Measurements from ENCODE around the gene THAP9.
"Not testable (repeated sequence)": the region's sequence is repeated elsewhere in the genome, so short reads cannot be mapped to it uniquely, and the experiment has no call there.

THAP9 gene, protein sequence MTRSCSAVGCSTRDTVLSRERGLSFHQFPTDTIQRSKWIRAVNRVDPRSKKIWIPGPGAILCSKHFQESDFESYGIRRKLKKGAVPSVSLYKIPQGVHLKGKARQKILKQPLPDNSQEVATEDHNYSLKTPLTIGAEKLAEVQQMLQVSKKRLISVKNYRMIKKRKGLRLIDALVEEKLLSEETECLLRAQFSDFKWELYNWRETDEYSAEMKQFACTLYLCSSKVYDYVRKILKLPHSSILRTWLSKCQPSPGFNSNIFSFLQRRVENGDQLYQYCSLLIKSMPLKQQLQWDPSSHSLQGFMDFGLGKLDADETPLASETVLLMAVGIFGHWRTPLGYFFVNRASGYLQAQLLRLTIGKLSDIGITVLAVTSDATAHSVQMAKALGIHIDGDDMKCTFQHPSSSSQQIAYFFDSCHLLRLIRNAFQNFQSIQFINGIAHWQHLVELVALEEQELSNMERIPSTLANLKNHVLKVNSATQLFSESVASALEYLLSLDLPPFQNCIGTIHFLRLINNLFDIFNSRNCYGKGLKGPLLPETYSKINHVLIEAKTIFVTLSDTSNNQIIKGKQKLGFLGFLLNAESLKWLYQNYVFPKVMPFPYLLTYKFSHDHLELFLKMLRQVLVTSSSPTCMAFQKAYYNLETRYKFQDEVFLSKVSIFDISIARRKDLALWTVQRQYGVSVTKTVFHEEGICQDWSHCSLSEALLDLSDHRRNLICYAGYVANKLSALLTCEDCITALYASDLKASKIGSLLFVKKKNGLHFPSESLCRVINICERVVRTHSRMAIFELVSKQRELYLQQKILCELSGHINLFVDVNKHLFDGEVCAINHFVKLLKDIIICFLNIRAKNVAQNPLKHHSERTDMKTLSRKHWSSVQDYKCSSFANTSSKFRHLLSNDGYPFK

DNA sequence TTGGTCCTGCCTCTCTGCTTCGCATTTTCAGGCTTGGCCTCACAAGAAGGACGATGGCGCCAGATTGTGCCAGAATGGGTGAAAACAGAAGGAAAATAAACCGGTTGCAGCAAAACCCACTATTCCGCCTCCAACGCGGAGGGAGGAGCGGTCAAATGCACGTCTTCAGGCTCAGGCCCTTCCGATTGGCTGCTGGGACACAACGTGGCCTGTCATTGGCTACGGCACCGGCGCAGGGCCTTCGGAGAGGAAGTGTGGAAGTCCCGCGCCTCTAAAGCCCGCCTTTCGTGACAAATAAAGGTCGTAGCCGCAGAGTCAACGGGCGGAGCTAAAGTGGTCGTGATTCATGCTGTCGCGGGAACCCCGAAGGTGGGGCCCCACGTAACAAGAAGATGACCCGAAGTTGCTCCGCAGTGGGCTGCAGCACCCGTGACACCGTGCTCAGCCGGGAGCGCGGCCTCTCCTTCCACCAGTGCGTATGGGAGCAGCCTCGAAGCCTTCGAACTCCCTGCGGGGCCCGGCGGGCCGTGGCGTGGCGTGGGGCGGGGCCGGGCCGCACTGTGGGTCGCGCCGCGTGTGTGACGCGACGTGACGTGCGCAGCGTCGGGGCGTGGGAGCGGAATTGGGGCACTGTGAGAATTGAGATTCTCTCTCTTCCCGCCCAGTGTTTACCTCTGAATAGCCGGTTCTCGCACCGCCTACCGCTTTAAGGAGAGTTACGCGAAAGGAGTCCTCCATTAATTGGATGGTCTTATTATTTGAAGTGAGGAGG is at the start of gene THAP9:
THAP9 (plus strand) TSS at position 325 of the 772 bp plus-strand sequence; CDS start at position 393, 68 bp downstream.
- peak; percentile 99 for DNase-seq

DNA sequence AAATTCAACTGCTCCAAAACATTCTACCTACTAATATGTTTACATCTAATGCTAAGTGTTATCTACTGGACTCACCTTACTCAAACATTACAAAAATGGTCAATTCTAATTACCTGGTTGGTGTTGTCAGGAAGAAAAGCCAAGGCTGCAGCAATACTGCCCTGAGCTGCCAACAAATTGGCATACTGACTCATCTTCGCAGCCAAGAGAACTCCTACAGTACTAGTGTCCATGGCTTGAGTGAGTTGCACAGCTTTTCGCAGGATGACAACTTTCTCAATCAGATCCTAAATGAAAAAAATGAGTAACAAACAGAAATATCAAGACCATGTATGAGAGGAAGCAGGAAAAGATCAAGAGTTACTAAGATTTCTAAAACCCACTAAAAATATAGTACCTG is 49.2 kb upstream of the THAP9 start:
- no peak for DNase-seq

DNA sequence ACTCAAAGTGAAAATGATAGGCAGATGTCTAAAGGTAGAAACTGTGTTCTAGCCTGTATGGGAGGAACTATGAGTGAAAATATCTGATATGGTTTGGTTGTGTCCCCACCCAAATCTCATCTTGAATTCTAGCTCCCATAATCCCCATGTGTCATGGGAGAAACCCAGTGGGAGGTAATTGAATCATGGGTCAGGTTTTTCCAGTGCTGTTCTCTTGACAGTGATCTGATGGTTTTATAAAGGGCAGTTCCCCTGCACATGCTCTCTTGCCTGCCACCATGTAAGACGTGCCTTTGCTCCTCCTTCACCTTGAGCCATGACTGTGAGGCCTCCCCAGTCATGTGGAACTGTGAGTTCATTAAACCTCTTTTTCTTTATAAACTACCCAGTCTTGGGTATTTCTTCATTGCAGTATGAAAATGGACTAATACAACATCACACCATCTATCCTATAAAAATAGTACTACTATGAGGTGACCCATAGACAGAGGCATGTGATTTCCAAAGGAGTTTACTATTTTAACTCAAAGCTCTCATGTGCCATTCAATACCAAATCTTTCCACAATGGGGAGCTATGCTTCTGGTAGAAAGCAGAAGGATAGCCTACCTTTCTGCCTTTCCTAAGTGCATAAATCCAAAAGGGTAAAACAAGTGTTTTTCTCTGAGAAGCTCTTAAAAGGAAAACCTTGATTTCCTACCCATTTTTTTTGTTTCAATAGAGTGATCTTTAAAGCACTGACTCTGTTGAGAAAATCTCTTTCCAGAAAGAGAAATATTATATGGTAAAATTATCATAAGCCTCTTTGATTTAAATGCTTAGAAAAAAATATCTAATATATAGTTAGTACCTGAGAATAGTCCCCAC is 48.4 kb upstream of the THAP9 start:
- no peak for DNase-seq

DNA sequence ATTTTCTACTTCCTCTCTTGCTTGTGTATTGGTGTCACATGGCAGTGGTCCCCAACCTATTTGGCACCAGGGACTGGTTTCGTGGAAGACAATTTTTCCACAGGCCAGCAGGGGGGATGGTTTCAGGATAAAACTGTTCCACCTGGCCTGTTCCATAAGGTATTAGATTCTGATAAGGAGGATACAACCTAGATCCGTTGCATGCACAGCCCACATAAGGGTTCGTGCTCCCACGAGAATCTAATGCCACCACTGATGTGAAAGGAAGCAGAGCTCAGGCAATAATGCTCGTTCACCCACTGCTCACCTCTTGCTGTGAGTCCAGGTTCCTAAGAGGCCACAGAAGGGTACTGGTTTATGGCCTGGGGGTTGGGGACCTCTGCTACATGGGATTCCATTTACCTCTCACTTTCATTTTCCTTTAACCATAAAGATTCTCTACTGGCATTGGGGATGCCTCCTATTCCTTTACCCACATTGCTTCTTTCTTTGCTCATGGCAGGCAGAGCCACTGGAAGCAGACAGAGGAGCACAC is 47.7 kb upstream of the THAP9 start:
- no peak for DNase-seq

DNA sequence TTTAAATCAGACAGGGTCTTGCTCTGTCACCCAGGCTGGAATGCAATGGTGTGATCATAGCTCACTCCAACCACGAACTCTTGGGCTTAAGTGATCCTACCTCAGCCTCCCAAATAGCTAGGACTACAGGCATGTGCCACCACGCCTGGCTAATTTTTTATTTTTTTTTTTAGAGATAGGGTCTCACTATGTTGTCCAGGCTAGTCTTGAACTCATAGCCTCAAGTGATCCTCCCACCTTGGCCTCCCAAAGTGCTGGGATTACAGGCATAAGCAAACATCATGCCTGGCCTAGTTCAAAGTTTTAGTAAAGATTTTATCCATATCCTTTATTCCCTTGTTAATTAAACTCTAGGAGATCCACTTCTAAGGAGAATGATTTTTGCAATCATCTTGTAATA is 40.0 kb upstream of the THAP9 start:
- DNase-seq, result not testable (repeated sequence)

DNA sequence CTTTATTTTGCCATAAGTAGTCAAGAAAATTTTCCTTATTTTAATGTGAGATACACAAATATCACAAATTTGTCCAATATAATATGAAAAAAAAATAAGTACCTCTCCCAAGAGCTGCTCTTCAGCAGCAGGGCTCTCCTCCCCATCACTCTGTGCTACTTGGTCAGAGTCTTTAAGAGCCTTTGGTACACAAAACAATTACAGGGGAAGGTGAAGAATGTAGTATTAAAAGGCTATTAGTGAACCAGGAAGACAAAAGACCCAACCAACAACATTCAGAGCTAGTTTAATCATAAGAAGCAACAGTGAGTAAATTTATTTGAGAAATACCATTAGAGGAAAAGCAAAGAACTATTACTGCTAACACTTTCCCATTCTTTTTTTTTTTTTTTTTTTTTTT is 39.0 kb upstream of the THAP9 start:
- DNase-seq, result no peak

DNA sequence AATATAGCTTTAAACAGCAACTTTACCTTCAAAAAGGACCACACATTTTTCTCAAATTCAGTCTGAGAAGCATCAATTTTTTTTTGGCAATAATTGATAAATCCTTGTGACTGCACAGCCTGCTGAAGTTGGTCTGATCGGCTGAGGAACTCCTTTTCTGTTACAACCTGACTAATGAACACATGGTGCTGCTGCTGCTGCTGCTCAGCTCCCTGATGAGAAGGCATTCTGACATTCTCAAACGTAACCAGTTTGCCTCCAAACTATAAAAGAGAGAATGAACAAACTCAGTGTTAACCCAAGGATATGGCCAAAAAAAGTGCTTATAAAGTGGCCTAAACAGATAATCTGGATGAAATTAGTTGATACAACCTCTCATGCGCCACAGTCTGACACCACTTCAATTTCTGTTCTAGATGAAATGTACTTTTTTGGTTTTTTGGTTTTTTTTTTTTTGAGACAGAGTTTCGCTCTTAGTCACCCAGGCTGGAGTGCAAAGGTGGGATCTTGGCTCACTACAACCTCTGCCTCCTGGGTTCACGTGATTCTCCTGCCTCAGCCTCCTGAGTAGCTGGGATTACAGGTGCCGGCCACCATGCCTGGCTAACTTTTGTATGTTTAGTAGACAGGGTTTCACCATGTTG is 36.1 kb upstream of the THAP9 start:
- no peak for DNase-seq

DNA sequence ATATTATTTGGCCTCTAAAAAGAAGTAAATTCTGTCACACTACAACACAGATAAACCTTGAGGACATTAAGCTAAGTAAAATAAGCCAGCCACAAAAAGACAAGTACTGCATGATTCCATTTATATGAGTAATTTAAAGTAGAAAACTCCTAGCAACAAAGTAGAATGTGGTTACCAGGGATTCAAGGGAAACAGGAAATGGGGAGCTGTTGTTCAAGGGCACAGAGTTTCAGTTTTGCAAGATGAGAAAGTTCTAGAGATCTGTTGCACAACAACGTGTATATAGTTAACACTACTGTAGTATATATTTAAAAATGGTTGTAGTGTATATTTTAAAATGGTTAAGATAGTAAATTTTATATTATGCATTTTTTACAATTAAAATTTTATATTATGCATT is 34.9 kb upstream of the THAP9 start:
- no peak for DNase-seq

DNA sequence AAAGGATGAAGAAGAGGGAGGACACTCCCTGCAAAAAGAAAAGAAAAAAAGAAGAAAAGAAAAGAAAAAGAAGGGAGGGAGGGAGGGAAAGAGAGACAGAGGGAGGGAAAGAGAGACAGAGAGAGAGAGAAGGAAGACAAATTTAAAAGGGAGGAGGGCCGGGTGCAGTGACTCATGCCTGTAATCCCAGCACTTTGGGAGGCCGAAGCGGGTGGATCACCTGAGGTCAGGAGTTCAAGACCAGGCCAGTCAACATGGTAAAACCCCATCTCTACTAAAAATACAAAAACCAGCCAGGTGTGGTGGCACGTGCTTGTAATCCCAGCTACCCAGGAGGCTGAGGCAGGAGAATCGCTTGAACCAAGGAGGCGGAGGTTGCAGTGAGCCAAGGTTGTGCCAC is 34.5 kb upstream of the THAP9 start:
- not testable (repeated sequence) for DNase-seq

DNA sequence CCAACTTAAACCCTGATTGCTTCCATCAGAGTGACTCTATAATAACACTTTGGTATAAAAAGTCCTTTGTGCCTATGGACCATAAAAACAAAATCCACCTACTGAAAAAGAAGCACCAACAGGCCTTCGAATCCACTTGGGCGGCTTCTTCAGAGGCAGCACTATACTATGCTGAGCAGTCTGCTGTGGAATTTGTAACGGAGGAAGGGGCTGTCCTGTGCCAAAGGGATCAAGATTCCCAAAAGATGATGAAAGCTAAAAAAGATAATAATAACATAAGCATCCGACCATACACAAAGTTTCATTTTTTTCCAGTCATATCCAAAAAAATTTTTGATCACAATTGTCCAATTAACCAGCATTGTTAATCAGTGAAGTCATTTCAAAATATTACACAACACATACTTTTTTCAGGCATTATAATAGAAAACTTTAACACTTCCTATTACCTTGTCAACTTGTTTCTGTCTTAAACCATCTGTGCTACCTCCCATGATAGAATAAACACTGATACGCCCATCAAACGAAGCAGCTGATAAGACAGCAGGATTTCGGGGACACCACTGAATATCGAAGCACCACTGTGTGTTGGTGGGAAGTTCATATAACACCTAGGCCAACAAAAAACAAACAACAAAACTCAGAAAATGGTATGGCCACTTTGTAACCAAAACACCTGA is 33.7 kb upstream of the THAP9 start:
- no peak for DNase-seq

DNA sequence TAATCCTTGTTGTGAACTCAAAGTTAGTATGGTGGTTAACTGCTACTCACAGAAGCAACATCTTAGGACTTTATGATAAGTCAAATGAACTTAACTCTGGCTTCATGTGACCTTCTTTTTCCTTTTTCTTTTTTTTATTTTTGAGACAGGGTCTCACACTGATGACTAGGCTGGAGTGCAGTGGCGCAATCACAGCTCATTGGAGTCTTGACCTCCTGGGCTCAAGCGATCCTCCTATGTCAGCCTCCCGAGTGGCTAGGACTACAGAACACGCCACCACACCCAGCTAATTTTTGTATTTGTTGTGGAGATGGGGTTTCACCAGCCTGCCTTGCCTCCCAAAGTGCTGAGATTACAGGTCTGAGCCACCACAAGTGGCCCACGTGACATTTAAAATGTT is 32.0 kb upstream of the THAP9 start:
- no peak for DNase-seq

DNA sequence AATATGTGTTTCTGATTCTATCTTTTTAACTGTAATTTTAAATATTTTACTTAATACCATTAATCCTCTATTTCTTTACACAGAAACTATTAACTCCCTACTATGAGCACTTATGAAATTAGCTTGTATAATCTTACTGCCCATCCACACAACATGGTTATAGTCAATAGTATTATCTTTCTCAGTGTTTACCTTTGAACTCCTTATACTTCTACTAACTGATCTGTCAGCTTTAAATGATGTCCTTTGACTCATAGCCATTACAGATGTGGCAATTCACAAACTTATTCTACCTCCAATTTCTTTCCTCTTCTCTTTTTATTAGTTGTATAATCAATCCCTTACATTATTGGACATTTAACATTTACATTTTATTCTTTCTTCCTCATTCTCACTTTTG is 15.1 kb upstream of the THAP9 start:
- no peak for DNase-seq

DNA sequence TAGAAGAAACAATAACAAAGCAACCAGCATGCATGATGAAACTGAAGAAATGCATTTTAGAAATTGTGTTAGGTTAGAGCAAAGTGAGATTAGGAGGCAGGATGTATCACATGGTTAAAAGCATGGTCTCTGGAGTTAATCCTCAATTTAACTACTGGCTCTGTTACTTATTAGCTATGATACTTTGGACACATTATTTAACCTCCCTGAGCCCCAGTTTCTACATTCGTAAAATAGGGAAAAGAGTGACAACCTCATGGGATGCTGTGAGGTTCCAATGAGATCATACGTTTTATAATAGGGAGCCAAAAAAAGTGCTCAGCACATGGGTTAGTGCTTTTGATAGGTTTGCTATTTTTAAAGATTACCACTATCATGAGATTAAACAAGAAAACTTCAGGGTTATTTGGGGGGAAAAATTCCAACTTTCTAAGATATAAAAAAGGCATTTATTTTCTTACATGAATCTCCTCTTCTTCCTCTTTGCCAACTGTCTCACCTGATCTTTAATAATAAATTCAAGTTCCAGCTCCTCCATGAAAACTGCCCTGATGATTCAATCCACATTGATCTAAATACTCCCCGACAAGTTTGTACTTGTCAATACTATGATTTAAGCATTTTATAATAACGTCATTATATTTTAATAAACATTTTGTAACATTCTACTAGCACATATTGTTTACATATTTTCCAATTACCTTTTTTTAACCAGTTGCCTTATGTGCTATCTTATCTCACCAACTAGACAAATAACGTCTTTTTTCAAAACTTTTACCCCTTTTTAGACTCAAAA is 14.2 kb upstream of the THAP9 start:
- DNase-seq, result no peak

DNA sequence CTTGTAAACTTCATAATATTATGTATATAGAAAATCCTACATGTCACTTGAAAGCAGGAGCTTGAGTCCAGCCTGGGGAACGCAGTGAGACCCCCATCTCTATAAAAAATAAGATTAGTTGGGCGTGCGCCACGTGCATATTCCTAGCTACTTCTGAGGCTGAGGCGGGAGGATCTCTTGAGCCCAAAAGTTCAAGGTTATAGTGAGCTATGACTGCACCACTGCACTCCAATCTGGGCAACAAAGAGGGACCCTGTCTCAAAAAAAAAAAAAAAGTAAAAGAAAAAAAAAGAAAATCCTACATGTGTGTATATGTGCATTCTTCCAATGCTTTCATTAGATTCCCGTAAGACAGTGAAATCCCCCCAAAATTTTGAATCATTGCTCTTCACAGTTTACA is 11.2 kb upstream of the THAP9 start:
- DNase-seq, result no peak

DNA sequence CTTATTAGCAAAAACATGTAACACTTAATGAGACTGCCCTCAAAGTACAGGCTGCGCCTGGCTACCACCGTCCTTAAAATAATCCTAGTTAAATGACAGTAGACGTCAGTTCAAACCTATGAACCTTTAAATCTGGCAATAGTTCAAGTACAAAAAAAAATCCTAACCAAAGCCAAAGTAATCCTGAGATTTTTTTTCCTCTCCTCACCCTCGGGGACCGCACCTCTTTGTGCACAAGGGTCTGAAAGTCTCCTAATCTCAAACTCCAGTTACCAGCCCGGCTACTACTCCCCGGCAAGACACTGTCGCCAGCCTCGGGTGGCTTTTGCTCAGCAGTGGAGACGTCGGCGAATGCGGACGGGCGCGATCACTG is 10.0 kb upstream of the THAP9 start:
- no peak for DNase-seq

DNA sequence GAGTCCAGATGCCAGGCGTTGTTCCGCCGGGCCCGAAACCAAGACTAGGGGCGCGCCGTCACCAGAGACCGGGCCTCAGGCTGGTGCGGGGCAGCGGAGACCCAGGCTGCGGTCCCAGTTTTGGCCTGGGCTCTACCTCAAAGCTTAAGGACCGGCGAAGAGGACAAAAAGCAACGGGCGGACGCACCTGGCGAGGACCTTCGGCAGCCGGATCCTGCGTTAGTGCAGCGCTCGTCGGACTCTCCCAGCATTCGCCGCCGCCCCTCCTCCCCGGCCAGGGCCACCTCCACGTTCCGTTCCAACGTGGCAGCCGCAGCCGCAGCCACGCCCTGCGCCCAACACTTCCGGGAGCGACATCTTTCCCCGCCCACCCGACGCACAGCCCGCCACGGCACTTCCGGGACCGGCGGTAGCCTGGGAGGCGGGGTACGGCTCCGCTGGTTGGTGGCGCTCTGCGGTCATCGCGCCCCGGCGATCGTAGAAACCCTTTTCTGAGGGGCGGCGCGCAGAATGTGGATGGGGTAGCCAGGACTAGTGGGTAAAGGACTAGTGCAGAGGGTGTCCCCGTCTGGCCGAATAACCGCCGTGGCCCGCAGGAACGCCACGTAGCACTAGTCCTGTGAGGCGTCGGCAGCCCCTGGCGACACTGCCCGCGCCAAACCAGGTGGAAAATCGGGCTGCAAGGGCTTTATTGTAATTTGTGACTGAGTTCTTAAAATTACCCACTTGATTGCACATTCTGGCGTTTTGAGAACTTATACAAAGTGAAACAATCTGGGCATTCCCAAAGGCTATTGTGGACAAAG is 9.4 kb upstream of the THAP9 start, which contains the start of gene SEC31A:
SEC31A (minus strand) TSS at position 253 of the 806 bp plus-strand sequence. CDS start 9,217 bp downstream, outside the sequence.
- DNase-seq, result peak; percentile 98

DNA sequence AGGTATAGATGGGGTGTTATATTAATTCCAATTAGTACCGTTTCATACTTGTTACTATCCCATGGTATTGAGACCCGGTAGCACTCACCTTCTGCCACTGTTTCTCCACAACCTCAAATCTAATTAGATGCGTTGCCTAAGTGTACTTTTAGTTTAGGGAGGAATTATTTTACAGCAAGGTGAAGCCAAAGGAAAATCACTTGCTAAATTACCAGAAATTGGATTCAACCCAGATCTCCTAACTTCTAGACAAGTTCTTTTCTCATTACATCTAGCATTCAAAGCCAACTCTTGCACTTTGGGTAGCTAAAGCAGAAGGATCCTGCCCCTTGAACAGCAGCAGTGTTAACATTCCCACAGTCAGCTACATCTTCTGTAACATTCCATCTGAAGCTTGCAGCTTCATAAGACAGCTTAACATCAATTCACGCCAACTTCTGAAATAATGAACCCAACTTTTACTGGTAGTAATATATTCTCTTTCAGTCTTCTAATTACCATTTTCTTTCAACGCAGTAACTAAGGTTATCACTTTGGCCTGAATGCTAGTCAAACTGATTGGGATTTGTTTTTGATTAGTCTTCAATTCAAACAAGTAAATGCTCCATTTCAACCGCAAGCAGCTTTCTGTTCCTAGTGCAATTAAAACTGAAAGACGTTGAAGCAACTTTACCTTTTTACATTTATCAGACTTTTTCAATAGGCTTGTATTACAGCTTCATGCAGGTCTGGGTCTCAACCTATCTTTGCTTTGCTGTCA is 8.6 kb upstream of the THAP9 start:
- DNase-seq, result no peak

DNA sequence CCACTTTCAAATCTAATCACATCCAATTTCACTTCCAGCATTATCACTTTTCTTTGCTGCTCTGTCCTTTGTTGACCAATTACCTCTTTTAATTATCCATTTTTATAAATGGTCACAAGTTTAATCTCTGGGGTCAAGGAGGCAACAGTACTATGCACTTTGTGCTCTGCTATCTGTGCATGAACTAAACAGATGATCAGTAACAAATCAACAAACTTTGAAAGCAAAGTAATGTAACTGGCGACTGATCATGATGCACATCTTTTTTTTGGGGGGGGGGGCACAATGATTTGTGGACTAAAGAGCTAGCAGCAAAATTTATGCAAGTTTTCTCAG is 8.1 kb upstream of the THAP9 start:
- DNase-seq, result no peak

Data from right hindlimb (tissue), 1 donor.